Measurements from ENCODE around the gene DUS3L. TPM values are rescaled to one million over a fixed set of nuclear protein-coding genes. Genes with fewer than 3 reads are reported as not detected.

DUS3L gene
- total RNA-seq, 1 experiment from 2014 or later, result 33.2 TPM

- peak; percentile 58 for DNase-seq
- BruUV-seq (replicated peaks), result no TSS peak
- Mint-ChIP-seq H3K27me3 (ENCODE audit: unreplicated experiment) (no peaks in the 10 kb centered on the region), H3K4me3 (ENCODE audit: low read depth, unreplicated experiment) (peak overlapping the region; percentile 14), H3K27ac (ENCODE audit: unreplicated experiment) (no peak overlapping the region), H3K4me1 (ENCODE audit: low read depth, unreplicated experiment) (peaks cover 9% of the 10 kb centered on the region), H3K36me3 (ENCODE audit: insufficient read depth, unreplicated experiment) (peaks cover 12% of the 10 kb centered on the region), H3K9me3 (ENCODE audit: low read depth, unreplicated experiment) (no peaks in the 10 kb centered on the region)
- CTCF ChIA-PET, result no interaction called here
- intact Hi-C loops (cut with micrococcal nuclease; ENCODE audit: unreplicated experiment), result no loop called here
- TF ChIP-seq CTCF (IDR thresholded peaks at IDR 0.05; ENCODE audit: unreplicated experiment), result no peak
Measured at GRCh38 chr19:5826531-5827341, 35.8 kb upstream of the DUS3L start.

GRCh38 chr19:5825178-5825577 lies 34.2 kb upstream of the DUS3L start:
- DNase-seq, result no peak
- Mint-ChIP-seq H3K4me1 (ENCODE audit: low read depth, unreplicated experiment) (peaks cover 9% of the 10 kb centered on the region), H3K9me3 (ENCODE audit: low read depth, unreplicated experiment) (no peaks in the 10 kb centered on the region), H3K4me3 (ENCODE audit: low read depth, unreplicated experiment) (no peak overlapping the region), H3K36me3 (ENCODE audit: insufficient read depth, unreplicated experiment) (peaks cover 17% of the 10 kb centered on the region), H3K27me3 (ENCODE audit: unreplicated experiment) (no peaks in the 10 kb centered on the region), H3K27ac (ENCODE audit: unreplicated experiment) (no peak overlapping the region)
- no TSS peak for BruUV-seq (replicated peaks)
- intact Hi-C loops (cut with micrococcal nuclease; ENCODE audit: unreplicated experiment), result no loop called here
- CTCF ChIA-PET, result no interaction called here
- no peak for TF ChIP-seq CTCF (IDR thresholded peaks at IDR 0.05; ENCODE audit: unreplicated experiment)

- no peak for TF ChIP-seq CTCF (IDR thresholded peaks at IDR 0.05; ENCODE audit: unreplicated experiment)
- no peak for DNase-seq
- CTCF ChIA-PET, result no interaction called here
- no peak overlapping the region for H3K4me3 Mint-ChIP-seq (ENCODE audit: low read depth, unreplicated experiment)
- H3K27ac Mint-ChIP-seq (ENCODE audit: unreplicated experiment), result no peak overlapping the region
- H3K27me3 Mint-ChIP-seq (ENCODE audit: unreplicated experiment), result no peaks in the 10 kb centered on the region
- intact Hi-C loops (cut with micrococcal nuclease; ENCODE audit: unreplicated experiment), result no loop called here
- peaks cover 17% of the 10 kb centered on the region for H3K36me3 Mint-ChIP-seq (ENCODE audit: insufficient read depth, unreplicated experiment)
- H3K4me1 Mint-ChIP-seq (ENCODE audit: low read depth, unreplicated experiment), result peaks cover 9% of the 10 kb centered on the region
- H3K9me3 Mint-ChIP-seq (ENCODE audit: low read depth, unreplicated experiment), result no peaks in the 10 kb centered on the region
- no TSS peak for BruUV-seq (replicated peaks)
Measured at GRCh38 chr19:5824751-5825150, 33.8 kb upstream of the DUS3L start.

- H3K27me3 Mint-ChIP-seq (ENCODE audit: unreplicated experiment), result no peaks in the 10 kb centered on the region
- intact Hi-C loops (cut with micrococcal nuclease; ENCODE audit: unreplicated experiment), result no loop called here
- peak; percentile 46 for DNase-seq
- peaks cover 17% of the 10 kb centered on the region for H3K36me3 Mint-ChIP-seq (ENCODE audit: insufficient read depth, unreplicated experiment)
- H3K4me3 Mint-ChIP-seq (ENCODE audit: low read depth, unreplicated experiment), result no peak overlapping the region
- no peak overlapping the region for H3K27ac Mint-ChIP-seq (ENCODE audit: unreplicated experiment)
- H3K9me3 Mint-ChIP-seq (ENCODE audit: low read depth, unreplicated experiment), result no peaks in the 10 kb centered on the region
- peak; percentile 17 for TF ChIP-seq CTCF (IDR thresholded peaks at IDR 0.05; ENCODE audit: unreplicated experiment)
- CTCF ChIA-PET, result no interaction called here
- H3K4me1 Mint-ChIP-seq (ENCODE audit: low read depth, unreplicated experiment), result peaks cover 9% of the 10 kb centered on the region
- no TSS peak for BruUV-seq (replicated peaks)
Measured at GRCh38 chr19:5823579-5824281, 32.8 kb upstream of the DUS3L start.
